Measurements from ENCODE around the gene FADS3. TPM values are rescaled to one million over a fixed set of nuclear protein-coding genes. Genes with fewer than 3 reads are reported as not detected.

The FADS3 gene
- polyA plus RNA-seq, 4 donors = 5.3 to 17.9 (median 6.0) TPM

Other genes with a start within 250 kb of the FADS3 start
- 10 to 100 TPM in 1 of 4 donors, 1 to 10 TPM in 2, under 1 TPM in 1; 0.22 to 14.9 (median 3.8) TPM for gene DAGLA, start 211.2 kb downstream of the FADS3 start, polyA plus RNA-seq
- gene MYRF, start 138.9 kb downstream of the FADS3 start, polyA plus RNA-seq = 10 to 100 TPM; 19.9 to 48.1 (median 22.3) TPM
- 100 to 1,000 TPM; 116 to 211 (median 189) TPM for gene TMEM258, start 98.9 kb downstream of the FADS3 start, polyA plus RNA-seq
- gene FEN1, start 98.6 kb downstream of the FADS3 start, polyA plus RNA-seq = 10 to 100 TPM in 2 of 4 donors, 1 to 10 TPM in 2; 5.8 to 32.1 (median 14.5) TPM
- gene FADS1, start 74.5 kb downstream of the FADS3 start, polyA plus RNA-seq = 10 to 100 TPM in 1 of 4 donors, 1 to 10 TPM in 1, under 1 TPM in 2; 0.45 to 15.9 (median 2.1) TPM
- 100 to 1,000 TPM in 1 of 4 donors, 10 to 100 TPM in 1, 1 to 10 TPM in 2; 2.4 to 147 (median 7.7) TPM for gene FADS2, start 63.2 kb downstream of the FADS3 start, polyA plus RNA-seq
- gene RAB3IL1, start 26.0 kb upstream of the FADS3 start, polyA plus RNA-seq = 10 to 100 TPM in 1 of 4 donors, 1 to 10 TPM in 2, under 1 TPM in 1; 0.45 to 29.9 (median 7.2) TPM
- 1 to 10 TPM; 2.7 to 4.7 (median 3.9) TPM for gene BEST1, start 58.8 kb upstream of the FADS3 start, polyA plus RNA-seq
- gene FTH1, start 76.1 kb upstream of the FADS3 start, polyA plus RNA-seq = 1,000 to 10,000 TPM; 3,413 to 10,000 (median 8,267) TPM
- 10 to 100 TPM in 2 of 4 donors, 1 to 10 TPM in 2; 4.5 to 24.2 (median 12.5) TPM for gene INCENP, start 232.5 kb upstream of the FADS3 start, polyA plus RNA-seq